Measurements from ENCODE around the gene UFM1.

The UFM1 gene

GRCh38 chr13:38316129-38316528, 33.5 kb upstream of the UFM1 start:
- H3K4me1 ChIP-seq: no peaks in the 10 kb centered on the region
- H3K9me3 ChIP-seq: no peaks in the 10 kb centered on the region
- H3K36me3 ChIP-seq: no peaks in the 10 kb centered on the region
- TF ChIP-seq, protein P1, sequence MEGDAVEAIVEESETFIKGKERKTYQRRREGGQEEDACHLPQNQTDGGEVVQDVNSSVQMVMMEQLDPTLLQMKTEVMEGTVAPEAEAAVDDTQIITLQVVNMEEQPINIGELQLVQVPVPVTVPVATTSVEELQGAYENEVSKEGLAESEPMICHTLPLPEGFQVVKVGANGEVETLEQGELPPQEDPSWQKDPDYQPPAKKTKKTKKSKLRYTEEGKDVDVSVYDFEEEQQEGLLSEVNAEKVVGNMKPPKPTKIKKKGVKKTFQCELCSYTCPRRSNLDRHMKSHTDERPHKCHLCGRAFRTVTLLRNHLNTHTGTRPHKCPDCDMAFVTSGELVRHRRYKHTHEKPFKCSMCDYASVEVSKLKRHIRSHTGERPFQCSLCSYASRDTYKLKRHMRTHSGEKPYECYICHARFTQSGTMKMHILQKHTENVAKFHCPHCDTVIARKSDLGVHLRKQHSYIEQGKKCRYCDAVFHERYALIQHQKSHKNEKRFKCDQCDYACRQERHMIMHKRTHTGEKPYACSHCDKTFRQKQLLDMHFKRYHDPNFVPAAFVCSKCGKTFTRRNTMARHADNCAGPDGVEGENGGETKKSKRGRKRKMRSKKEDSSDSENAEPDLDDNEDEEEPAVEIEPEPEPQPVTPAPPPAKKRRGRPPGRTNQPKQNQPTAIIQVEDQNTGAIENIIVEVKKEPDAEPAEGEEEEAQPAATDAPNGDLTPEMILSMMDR (IDR thresholded peaks at IDR 0.05; ENCODE audit: low read depth, low read length): no peak
- no peak for DNase-seq
- H3K27me3 ChIP-seq: no peaks in the 10 kb centered on the region; the same call in 1 of the 2 replicates
- no peak overlapping the region for H3K4me3 ChIP-seq (ENCODE audit: low read depth, low read length)

- H3K36me3 ChIP-seq: no peaks in the 10 kb centered on the region
- no peak overlapping the region for H3K4me3 ChIP-seq (ENCODE audit: low read depth, low read length)
- no peaks in the 10 kb centered on the region; the same call in 1 of the 2 replicates for H3K27me3 ChIP-seq
- no peak for DNase-seq
- H3K9me3 ChIP-seq: no peaks in the 10 kb centered on the region
- TF ChIP-seq, protein P1 (IDR thresholded peaks at IDR 0.05; ENCODE audit: low read depth, low read length): no peak
- no peaks in the 10 kb centered on the region for H3K4me1 ChIP-seq
These were observed 28.0 kb upstream of the UFM1 start for GRCh38 chr13:38321654-38322053.

DNA sequence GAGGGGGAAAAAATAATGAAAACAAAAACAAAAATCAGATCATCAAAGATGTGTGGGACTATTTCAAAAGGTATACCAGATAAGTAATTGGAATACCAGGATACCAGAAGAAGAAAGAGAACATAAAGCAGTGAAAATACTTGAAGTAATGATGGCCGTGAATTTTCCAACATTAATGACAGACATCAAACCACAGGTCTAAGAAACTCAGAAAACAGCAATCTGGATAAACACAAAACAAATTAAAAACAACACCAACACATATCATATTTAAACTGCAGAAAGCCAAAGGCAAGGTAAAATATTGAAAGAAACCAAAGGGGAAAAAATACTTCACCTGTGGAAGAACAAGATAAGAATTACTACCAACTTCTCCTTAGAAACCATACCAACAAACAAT, 24.2 kb upstream of the UFM1 start:
- Histone ChIP-seq H3K4me3 (ENCODE audit: low read depth, low read length) (no peak overlapping the region), H3K9me3 (no peaks in the 10 kb centered on the region), H3K4me1 (no peaks in the 10 kb centered on the region), H3K36me3 (no peaks in the 10 kb centered on the region), H3K27me3 (no peaks in the 10 kb centered on the region)
- no peak for DNase-seq
- TF ChIP-seq, protein P1 (IDR thresholded peaks at IDR 0.05; ENCODE audit: low read depth, low read length): no peak

GRCh38 chr13:38328699-38329098, 21.0 kb upstream of the UFM1 start:
- no peaks in the 10 kb centered on the region for H3K27me3 ChIP-seq
- no peak overlapping the region for H3K4me3 ChIP-seq (ENCODE audit: low read depth, low read length)
- no peaks in the 10 kb centered on the region for H3K36me3 ChIP-seq
- TF ChIP-seq, protein P1 (IDR thresholded peaks at IDR 0.05; ENCODE audit: low read depth, low read length): no peak
- no peaks in the 10 kb centered on the region for H3K4me1 ChIP-seq
- no peaks in the 10 kb centered on the region for H3K9me3 ChIP-seq
- DNase-seq: no peak

GRCh38 chr13:38334845-38335244, 14.8 kb upstream of the UFM1 start:
- Histone ChIP-seq H3K36me3 (no peaks in the 10 kb centered on the region), H3K4me1 (no peaks in the 10 kb centered on the region), H3K27me3 (peaks cover 10% of the 10 kb centered on the region), H3K4me3 (ENCODE audit: low read depth, low read length) (no peak overlapping the region), H3K9me3 (no peaks in the 10 kb centered on the region)
- TF ChIP-seq, protein P1 (IDR thresholded peaks at IDR 0.05; ENCODE audit: low read depth, low read length): no peak
- DNase-seq: no peak

GRCh38 chr13:38338089-38338488, 11.6 kb upstream of the UFM1 start:
- Histone ChIP-seq H3K9me3 (no peaks in the 10 kb centered on the region), H3K27me3 (peaks cover 19% of the 10 kb centered on the region), H3K36me3 (no peaks in the 10 kb centered on the region), H3K4me1 (no peaks in the 10 kb centered on the region), H3K4me3 (ENCODE audit: low read depth, low read length) (no peak overlapping the region)
- DNase-seq: no peak
- TF ChIP-seq, protein P1 (IDR thresholded peaks at IDR 0.05; ENCODE audit: low read depth, low read length): no peak

Measured in BE2C (cell line).